Activated CD4-positive, alpha-beta T cell treated with anti-CD3 and anti-CD28 coated beads, Interleukin-2, amount 50 U/mL, for 16 hours (primary cell): Measurements from ENCODE around the gene SGSM1.

Experiments used
- DNase-seq: peaks from one replicate; pipeline ENCODE4 v3.0.0-alpha.2; 2020

Gene SGSM1

GRCh38 chr22:24805790-24806662, at the start of gene SGSM1:
SGSM1 (plus strand) TSS chr22:24806211; CDS start chr22:24806326, 115 bp downstream.
- DNase-seq, result peak; percentile 83

- DNase-seq, result peak; percentile 52
These were observed 47.7 kb upstream of the SGSM1 start for GRCh38 chr22:24758164-24758799.

- DNase-seq, result no peak
These were observed 46.2 kb upstream of the SGSM1 start for GRCh38 chr22:24759765-24760164.

GRCh38 chr22:24760708-24761306, 45.2 kb upstream of the SGSM1 start:
- no peak for DNase-seq

GRCh38 chr22:24761888-24762675, 43.9 kb upstream of the SGSM1 start:
- DNase-seq, result no peak

GRCh38 chr22:24763872-24764485, 42.0 kb upstream of the SGSM1 start:
- no peak for DNase-seq

- no peak for DNase-seq
These were observed 40.8 kb upstream of the SGSM1 start for GRCh38 chr22:24765166-24765565.

GRCh38 chr22:24768537-24769374, 37.3 kb upstream of the SGSM1 start:
- DNase-seq, result peak; percentile 49

GRCh38 chr22:24772493-24773220, 33.4 kb upstream of the SGSM1 start:
- DNase-seq, result no peak

GRCh38 chr22:24775769-24776492, 30.1 kb upstream of the SGSM1 start:
- no peak for DNase-seq

GRCh38 chr22:24776525-24776924, 29.5 kb upstream of the SGSM1 start:
- no peak for DNase-seq

GRCh38 chr22:24789516-24789915, 16.5 kb upstream of the SGSM1 start:
- no peak for DNase-seq

GRCh38 chr22:24791362-24791761, 14.6 kb upstream of the SGSM1 start:
- DNase-seq, result no peak

- no peak for DNase-seq
These were observed 10.0 kb upstream of the SGSM1 start for GRCh38 chr22:24796056-24796455.

GRCh38 chr22:24796860-24797259, 9.2 kb upstream of the SGSM1 start:
- no peak for DNase-seq

GRCh38 chr22:24801901-24802465, 4.0 kb upstream of the SGSM1 start:
- DNase-seq, result peak; percentile 85

GRCh38 chr22:24803064-24803542, 2.9 kb upstream of the SGSM1 start:
- peak; percentile 46 for DNase-seq

- DNase-seq, result no peak
These were observed 621 bp downstream of the SGSM1 start for GRCh38 chr22:24806663-24807001.

- no peak for DNase-seq
These were observed 1.4 kb downstream of the SGSM1 start for GRCh38 chr22:24807284-24807950.
